GM19099 (cell line): ENCODE results near the gene ZNF644.

Source experiments
- POLR2A ChIP-seq: IDR thresholded peaks from 3 replicates; pipeline ENCODE4 v1.6.1; 2011; ENCODE audit warnings: low read depth; ENCODE audit not compliant: insufficient read length; ENCODE audit errors: extremely low read depth

ZNF644 gene

GRCh38 chr1:90959352-90960206 lies 62.3 kb downstream of the ZNF644 start:
- TF ChIP-seq POLR2A: no peak

GRCh38 chr1:90957497-90957896 lies 64.3 kb downstream of the ZNF644 start:
- no peak for TF ChIP-seq POLR2A

GRCh38 chr1:90955769-90956168 lies 66.1 kb downstream of the ZNF644 start:
- no peak for TF ChIP-seq POLR2A

- no peak for TF ChIP-seq POLR2A
These were observed 68.9 kb downstream of the ZNF644 start for GRCh38 chr1:90952906-90953305.

GRCh38 chr1:90951009-90951408 lies 70.8 kb downstream of the ZNF644 start:
- no peak for TF ChIP-seq POLR2A

GRCh38 chr1:90948301-90948700 lies 73.5 kb downstream of the ZNF644 start:
- TF ChIP-seq POLR2A: no peak

- no peak for TF ChIP-seq POLR2A
These were observed 75.2 kb downstream of the ZNF644 start for GRCh38 chr1:90946630-90947029.

- no peak for TF ChIP-seq POLR2A
These were observed 76.5 kb downstream of the ZNF644 start for GRCh38 chr1:90945287-90945686.

GRCh38 chr1:90943966-90944365 lies 77.9 kb downstream of the ZNF644 start:
- TF ChIP-seq POLR2A: no peak

- no peak for TF ChIP-seq POLR2A
These were observed 81.1 kb downstream of the ZNF644 start for GRCh38 chr1:90940746-90941145.

GRCh38 chr1:90936731-90937130 lies 85.1 kb downstream of the ZNF644 start:
- no peak for TF ChIP-seq POLR2A

- no peak for TF ChIP-seq POLR2A
These were observed 85.8 kb downstream of the ZNF644 start for GRCh38 chr1:90936061-90936460.

- TF ChIP-seq POLR2A: no peak
These were observed 94.9 kb downstream of the ZNF644 start for GRCh38 chr1:90926971-90927370.

- TF ChIP-seq POLR2A: no peak
These were observed 95.6 kb downstream of the ZNF644 start for GRCh38 chr1:90925928-90926869.

GRCh38 chr1:90924982-90925381 lies 96.9 kb downstream of the ZNF644 start:
- no peak for TF ChIP-seq POLR2A

GRCh38 chr1:90922996-90923395 lies 98.8 kb downstream of the ZNF644 start:
- no peak for TF ChIP-seq POLR2A
